HepG2 (cell line): ENCODE data around the gene DPY30. TPM values are rescaled to one million over a fixed set of nuclear protein-coding genes. Genes with fewer than 3 reads are reported as not detected.

Experiments used
- BORCS8-MEF2B ChIP-seq: sonication (generic); formaldehyde crosslinking; IDR thresholded peaks from 2 replicates; pipeline ENCODE4 v1.8.0; 2022; ENCODE audit warnings: mild to moderate bottlenecking, missing genetic modification reagents
- CBX5 ChIP-seq: sonication (generic); formaldehyde crosslinking; IDR thresholded peaks from 2 replicates; pipeline ENCODE4 v1.4.0; 2020; ENCODE audit warnings: missing genetic modification reagents, borderline replicate concordance
- CHD4 ChIP-seq: fragments of 200-600 bp; sonication (generic); IDR thresholded peaks from 2 replicates; pipeline ENCODE4 v1.7.0; 2017; ENCODE audit warnings: mild to moderate bottlenecking, low read length, borderline replicate concordance
- CREM ChIP-seq, 2 experiments: sonication (generic) in 1 of 2; formaldehyde crosslinking in 1 of 2; IDR thresholded peaks; 2 replicates each; pipeline versions ENCODE4 v1.4.0 to v1.6.1; 2016 to 2020; ENCODE audit warnings: antibody characterized with exemption in 1 of 2, mild to moderate bottlenecking in 1 of 2, missing genetic modification reagents in 1 of 2
- FOXC1 ChIP-seq: sonication (generic); formaldehyde crosslinking; IDR thresholded peaks from 2 replicates; pipeline ENCODE4 v1.8.0; 2022; ENCODE audit warnings: mild to moderate bottlenecking, missing genetic modification reagents, borderline replicate concordance
- JUNB ChIP-seq: sonication (generic); formaldehyde crosslinking; IDR thresholded peaks from 2 replicates; pipeline ENCODE4 v1.8.0; 2022; ENCODE audit warnings: missing genetic modification reagents, mild to moderate bottlenecking, borderline replicate concordance
- KLF13 ChIP-seq: sonication (generic); formaldehyde crosslinking; IDR thresholded peaks from 2 replicates; pipeline ENCODE4 v1.4.0; 2020; ENCODE audit warnings: mild to moderate bottlenecking, missing genetic modification reagents
- MAFG ChIP-seq: sonication (generic); formaldehyde crosslinking; IDR thresholded peaks from 2 replicates; pipeline ENCODE4 v1.5.1; 2020; ENCODE audit warnings: mild to moderate bottlenecking, missing genetic modification reagents
- MEF2D ChIP-seq: sonication (generic); formaldehyde crosslinking; IDR thresholded peaks from 2 replicates; pipeline ENCODE4 v1.5.1; 2020; ENCODE audit warnings: mild to moderate bottlenecking, missing genetic modification reagents
- NR2C2 ChIP-seq: sonication (generic); formaldehyde crosslinking; IDR thresholded peaks from 2 replicates; pipeline ENCODE4 v1.4.0; 2020; ENCODE audit warnings: missing genetic modification reagents, mild to moderate bottlenecking, moderate library complexity, borderline replicate concordance
- REXO4 ChIP-seq: sonication (generic); formaldehyde crosslinking; IDR thresholded peaks from 2 replicates; pipeline ENCODE4 v1.8.0; 2022; ENCODE audit warnings: missing genetic modification reagents, mild to moderate bottlenecking, borderline replicate concordance
- SMAD1 ChIP-seq: sonication (generic); formaldehyde crosslinking; IDR thresholded peaks from 2 replicates; pipeline ENCODE4 v1.4.0; 2020; ENCODE audit warnings: missing genetic modification reagents, low read depth, mild to moderate bottlenecking, borderline replicate concordance
- SNAI1 ChIP-seq: sonication (generic); formaldehyde crosslinking; IDR thresholded peaks from 2 replicates; pipeline ENCODE4 v1.5.0; 2020; ENCODE audit warnings: mild to moderate bottlenecking, missing genetic modification reagents, borderline replicate concordance
- SP1 ChIP-seq, 2 experiments: fragments of 450-650 bp in 1 of 2; sonication (generic) in 1 of 2; formaldehyde crosslinking in 1 of 2; IDR thresholded peaks; 2 replicates each; pipeline versions ENCODE4 v1.4.0 to v1.6.1; 2016 to 2020; ENCODE audit warnings: missing genetic modification reagents in 1 of 2
- SP4 ChIP-seq: sonication (generic); formaldehyde crosslinking; IDR thresholded peaks from 2 replicates; pipeline ENCODE4 v1.8.1; 2023; ENCODE audit warnings: mild to moderate bottlenecking, missing genetic modification reagents
- THYN1 ChIP-seq: sonication (generic); formaldehyde crosslinking; IDR thresholded peaks from 2 replicates; pipeline ENCODE4 v1.8.1; 2023; ENCODE audit warnings: low read depth, mild to moderate bottlenecking, moderate library complexity, missing genetic modification reagents, borderline replicate concordance
- ZFP62 ChIP-seq: sonication (generic); formaldehyde crosslinking; IDR thresholded peaks from 2 replicates; pipeline ENCODE4 v1.4.0; 2020; ENCODE audit warnings: missing genetic modification reagents
- ZFP90 ChIP-seq: sonication (generic); formaldehyde crosslinking; IDR thresholded peaks from 2 replicates; pipeline ENCODE4 v1.8.0; 2022; ENCODE audit warnings: missing genetic modification reagents, mild to moderate bottlenecking, inconsistent platforms, borderline replicate concordance
- ZKSCAN1 ChIP-seq: fragments of 150-350 bp; IDR thresholded peaks from 2 replicates; pipeline ENCODE4 v1.6.1; 2014; ENCODE audit warnings: low read length
- ZNF142 ChIP-seq: sonication (generic); formaldehyde crosslinking; IDR thresholded peaks from 2 replicates; pipeline ENCODE4 v1.4.0; 2020; ENCODE audit warnings: missing genetic modification reagents
- ZNF232 ChIP-seq: sonication (generic); formaldehyde crosslinking; IDR thresholded peaks from 2 replicates; pipeline ENCODE4 v1.4.0; 2020; ENCODE audit warnings: missing genetic modification reagents, borderline replicate concordance
- ZNF468 ChIP-seq: sonication (generic); formaldehyde crosslinking; IDR thresholded peaks from 2 replicates; pipeline ENCODE4 v1.8.0; 2022; ENCODE audit warnings: mild to moderate bottlenecking, moderate library complexity, missing genetic modification reagents
- polyA plus RNA-seq, 8 experiments: library from polyadenylated mRNA; depleted of rRNA in 3 of 8; stranded (reverse) in 7 of 8; unstranded in 1 of 8; fragments of >200 nt; fragmentation: Illumina TruSeq in 4 of 8; extraction: Trizol in 4 of 8; gene quantifications; 2 replicates each; pipeline versions ENCODE4 v1.2.1 to v1.2.3, GENCODE V29; 2011 to 2016; ENCODE audit warnings: low read depth in 4 of 8, missing spikeins in 1 of 8, mixed read lengths in 1 of 8; ENCODE audit not compliant: insufficient read depth in 1 of 8
- total RNA-seq, 5 experiments: library from RNA; depleted of rRNA; stranded (reverse); fragments of >200 nt; fragmentation: Illumina TruSeq; extraction: Trizol; gene quantifications; 2 replicates each; pipeline ENCODE4 v1.2.3, GENCODE V29; 2016; ENCODE audit warnings: low read depth in 1 of 5
- TF ChIP-seq, protein P1 (sequence below): sonication (generic); formaldehyde crosslinking; IDR thresholded peaks from 2 replicates; pipeline ENCODE4 v1.5.0; 2020; ENCODE audit warnings: missing genetic modification reagents

Gene DPY30
- total and polyA plus RNA-seq, 2 of the 13 experiments (the other 11 are each of a cell fraction or from before 2014, with no cell fraction given), result 98.1 to 118 TPM

DNA sequence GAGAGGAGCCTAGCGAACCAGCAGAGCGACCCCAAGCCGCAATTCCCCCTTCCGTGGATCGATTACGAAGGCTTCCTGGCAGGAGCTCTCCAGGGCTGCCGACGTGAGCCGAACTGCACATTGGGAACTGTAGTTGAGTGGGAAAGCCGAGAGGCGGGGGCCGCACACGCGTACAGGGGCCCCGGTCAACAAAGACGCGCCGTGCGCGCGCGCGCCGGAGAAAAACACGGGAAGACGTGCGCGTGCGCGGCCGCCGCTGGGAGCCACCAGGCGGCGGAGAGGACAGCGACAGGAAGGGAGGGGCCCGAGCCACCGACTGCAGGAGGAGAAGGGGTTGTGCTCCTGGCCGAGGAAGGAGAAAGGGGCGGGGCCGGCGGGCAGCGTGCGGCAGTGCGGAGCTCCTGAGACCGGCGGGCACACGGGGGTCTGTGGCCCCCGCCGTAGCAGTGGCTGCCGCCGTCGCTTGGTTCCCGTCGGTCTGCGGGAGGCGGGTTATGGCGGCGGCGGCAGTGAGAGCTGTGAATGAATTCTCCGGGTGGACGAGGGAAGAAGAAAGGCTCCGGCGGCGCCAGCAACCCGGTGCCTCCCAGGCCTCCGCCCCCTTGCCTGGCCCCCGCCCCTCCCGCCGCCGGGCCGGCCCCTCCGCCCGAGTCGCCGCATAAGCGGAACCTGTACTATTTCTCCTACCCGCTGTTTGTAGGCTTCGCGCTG is 23.9 kb upstream of the DPY30 start, which contains the start of gene SPAST (continued):
- TF ChIP-seq SNAI1 (CRISPR knock-in tag) (no peak), CHD4 (no peak), JUNB (CRISPR knock-in tag) (no peak), SP1 (IDR thresholded peaks at IDR 0.05) (no peak), SP1 (CRISPR knock-in tag; IDR thresholded peaks at IDR 0.05) (peak; percentile 77), FOXC1 (CRISPR knock-in tag) (peak; percentile 96; the same call in 1 of the 2 replicates), BORCS8-MEF2B (CRISPR knock-in tag) (peak; percentile 57), SMAD1 (CRISPR knock-in tag) (peak; percentile 28; the same call in 1 of the 2 replicates), ZKSCAN1 (peak; percentile 10; the same call in 1 of the 2 replicates), ZFP90 (peak; percentile 92; the same call in 1 of the 2 replicates), ZNF142 (CRISPR knock-in tag) (peak; percentile 83), MAFG (no peak), MEF2D (CRISPR knock-in tag) (peak; percentile 92), ZNF468 (CRISPR knock-in tag) (no peak), ZFP62 (CRISPR knock-in tag) (peak; percentile 75; the same call in 1 of the 2 replicates), NR2C2 (CRISPR knock-in tag) (peak; percentile 88), KLF13 (CRISPR knock-in tag) (no peak), THYN1 (CRISPR knock-in tag) (peak; percentile 18; the same call in 1 of the 2 replicates), REXO4 (CRISPR knock-in tag) (no peak), CREM (IDR thresholded peaks at IDR 0.05) (peak; percentile 95), CREM (CRISPR knock-in tag; IDR thresholded peaks at IDR 0.05) (0 out of 2 replicates have a peak, but pooled peaks have one; percentile 22), CBX5 (CRISPR knock-in tag) (peak; percentile 80; the same call in 1 of the 2 replicates), ZNF232 (CRISPR knock-in tag) (peak; percentile 62; the same call in 1 of the 2 replicates), SP4 (CRISPR knock-in tag) (peak; percentile 88; the same call in 1 of the 2 replicates)
- TF ChIP-seq, protein P1, sequence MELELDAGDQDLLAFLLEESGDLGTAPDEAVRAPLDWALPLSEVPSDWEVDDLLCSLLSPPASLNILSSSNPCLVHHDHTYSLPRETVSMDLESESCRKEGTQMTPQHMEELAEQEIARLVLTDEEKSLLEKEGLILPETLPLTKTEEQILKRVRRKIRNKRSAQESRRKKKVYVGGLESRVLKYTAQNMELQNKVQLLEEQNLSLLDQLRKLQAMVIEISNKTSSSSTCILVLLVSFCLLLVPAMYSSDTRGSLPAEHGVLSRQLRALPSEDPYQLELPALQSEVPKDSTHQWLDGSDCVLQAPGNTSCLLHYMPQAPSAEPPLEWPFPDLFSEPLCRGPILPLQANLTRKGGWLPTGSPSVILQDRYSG (CRISPR knock-in tag), result peak; percentile 33; the same call in 1 of the 2 replicates
